Activated CD8-positive, alpha-beta memory T cell treated with anti-CD3 and anti-CD28 coated beads, Interleukin-2, amount 50 U/mL, for 24 hours (primary cell): ENCODE data around the gene EHD3.
"Not testable (repeated sequence)": the region's sequence is repeated elsewhere in the genome, so short reads cannot be mapped to it uniquely, and the experiment has no call there.

Experiments used
- DNase-seq: peaks from one replicate; pipeline ENCODE4 v3.0.0-alpha.2; 2020; ENCODE audit errors: extremely low read depth

Gene EHD3

DNA sequence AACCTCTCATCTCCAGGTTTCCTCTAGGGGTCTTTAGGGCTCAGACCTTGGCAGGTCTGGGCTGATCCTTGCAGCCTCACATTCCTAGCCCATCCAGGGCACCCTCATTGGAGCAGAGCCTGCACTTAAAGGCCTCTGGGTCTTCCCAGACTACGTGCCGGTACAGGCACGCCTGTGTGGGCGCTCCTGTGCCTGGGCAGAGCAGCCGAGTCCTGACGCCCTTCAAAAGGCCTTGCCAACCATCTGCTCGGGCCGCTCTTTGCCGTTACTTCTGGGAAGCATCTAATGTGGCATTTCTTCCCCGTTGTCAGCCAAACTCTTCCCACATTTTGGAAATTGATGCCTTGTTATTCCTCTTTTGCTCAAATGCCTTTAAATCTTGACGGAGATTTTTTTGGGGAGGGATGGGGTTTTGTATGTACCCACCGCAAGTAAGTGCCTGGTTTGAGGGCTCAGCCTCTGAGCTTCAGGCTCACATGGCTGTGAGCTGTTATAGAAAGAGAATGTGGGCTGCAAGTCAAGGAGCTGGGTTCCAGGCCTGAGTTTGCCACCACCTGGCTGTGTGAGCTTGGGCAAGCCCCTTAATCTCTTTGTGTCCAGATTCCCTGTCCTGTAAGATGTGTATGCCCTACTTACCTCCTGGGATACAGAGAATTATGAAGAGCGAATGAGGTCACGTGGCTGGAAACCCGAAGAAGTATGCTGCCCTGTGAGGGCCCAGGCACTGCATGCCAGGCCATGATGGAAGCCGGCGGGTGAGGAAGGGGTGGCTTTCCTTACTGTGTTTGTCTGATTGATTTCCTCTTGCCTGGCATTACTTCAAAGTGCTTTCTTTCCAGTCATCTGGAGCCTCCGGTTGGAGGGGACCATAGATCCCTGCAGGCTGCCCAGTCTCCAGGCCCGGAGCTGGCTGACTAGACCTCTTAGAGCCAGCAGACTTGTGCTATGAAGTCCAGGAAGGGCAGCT is 20.6 kb downstream of the EHD3 start:
- no peak for DNase-seq

- no peak for DNase-seq
Measured at GRCh38 chr2:31255911-31256571, 22.1 kb downstream of the EHD3 start.

DNA sequence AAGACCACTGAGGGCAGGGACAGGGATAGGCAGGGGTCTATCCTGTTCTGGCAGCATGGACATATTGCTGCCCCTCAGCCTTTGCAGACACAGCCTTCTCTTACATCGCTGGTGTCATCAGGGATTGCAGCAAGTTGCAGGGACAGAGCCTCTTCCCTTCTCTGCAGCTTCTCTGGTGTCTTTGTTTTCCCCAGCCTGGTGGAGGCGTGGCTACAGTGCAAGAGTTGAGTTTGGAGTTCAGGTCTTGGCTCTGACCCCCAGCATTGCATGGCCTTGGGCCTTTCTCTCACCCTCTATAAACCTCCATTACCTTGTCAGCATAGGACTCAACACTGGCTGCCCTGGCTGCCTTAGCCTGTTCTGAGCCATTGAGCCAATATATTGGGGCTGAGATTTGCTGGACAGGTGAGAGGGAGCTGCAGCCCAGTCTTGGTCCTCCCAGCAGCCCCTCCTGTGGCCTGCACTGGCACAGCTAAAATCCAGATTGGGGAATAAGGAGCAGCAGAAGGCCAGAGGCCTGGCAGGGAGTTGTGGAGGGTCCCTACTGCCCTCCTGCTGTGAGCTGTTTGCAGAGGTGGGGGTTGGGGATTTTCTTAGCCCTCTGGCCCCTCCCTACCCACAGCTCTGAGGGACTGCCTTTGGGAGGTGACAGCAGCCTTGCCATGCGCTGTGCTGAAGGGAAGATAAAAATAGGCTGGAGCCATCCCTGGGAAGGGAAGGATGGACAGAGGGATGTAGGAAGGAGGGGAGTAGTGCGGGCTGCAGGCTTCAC is 22.8 kb downstream of the EHD3 start:
- DNase-seq, result no peak

DNA sequence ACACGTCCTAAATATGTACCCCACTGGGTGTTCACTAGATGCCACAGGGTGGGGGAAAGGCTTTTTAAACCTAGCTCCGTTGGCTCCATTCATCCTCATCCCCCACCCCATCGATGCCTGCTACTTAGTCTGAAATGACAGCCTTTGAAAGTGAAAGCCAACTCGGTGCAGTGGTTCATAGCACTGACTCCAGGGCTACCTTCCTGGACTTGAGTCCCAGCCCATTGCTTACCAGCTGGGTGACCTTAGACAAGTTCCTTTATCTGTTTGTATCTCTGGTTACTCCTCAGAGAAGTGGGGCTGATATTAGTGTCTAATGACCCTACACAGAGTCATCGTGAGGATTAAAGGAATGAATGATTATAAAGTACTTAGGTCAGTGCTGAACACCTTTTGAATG is 24.4 kb downstream of the EHD3 start:
- no peak for DNase-seq

- DNase-seq, result no peak
Measured at GRCh38 chr2:31259075-31259474, 25.1 kb downstream of the EHD3 start.

DNA sequence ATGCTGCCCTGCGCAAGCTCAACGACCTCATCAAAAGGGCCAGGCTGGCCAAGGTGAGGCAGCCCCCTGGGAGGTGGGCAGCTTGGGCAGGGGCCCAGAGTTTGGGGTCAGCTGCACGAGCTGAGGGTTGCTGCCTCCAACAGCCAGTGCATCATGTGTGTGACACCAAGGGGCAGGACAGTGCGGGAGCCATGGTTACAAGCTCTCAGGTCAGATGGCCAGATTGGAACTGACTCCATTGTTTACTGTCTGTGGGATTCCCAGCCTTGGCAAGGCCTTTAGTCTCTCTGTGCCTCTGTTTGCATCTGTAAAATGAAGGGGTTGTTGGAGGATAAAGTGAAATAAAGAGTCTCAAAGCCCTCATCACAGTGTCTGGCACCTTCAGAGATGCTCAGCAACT is 26.9 kb downstream of the EHD3 start:
- DNase-seq, result no peak

DNA sequence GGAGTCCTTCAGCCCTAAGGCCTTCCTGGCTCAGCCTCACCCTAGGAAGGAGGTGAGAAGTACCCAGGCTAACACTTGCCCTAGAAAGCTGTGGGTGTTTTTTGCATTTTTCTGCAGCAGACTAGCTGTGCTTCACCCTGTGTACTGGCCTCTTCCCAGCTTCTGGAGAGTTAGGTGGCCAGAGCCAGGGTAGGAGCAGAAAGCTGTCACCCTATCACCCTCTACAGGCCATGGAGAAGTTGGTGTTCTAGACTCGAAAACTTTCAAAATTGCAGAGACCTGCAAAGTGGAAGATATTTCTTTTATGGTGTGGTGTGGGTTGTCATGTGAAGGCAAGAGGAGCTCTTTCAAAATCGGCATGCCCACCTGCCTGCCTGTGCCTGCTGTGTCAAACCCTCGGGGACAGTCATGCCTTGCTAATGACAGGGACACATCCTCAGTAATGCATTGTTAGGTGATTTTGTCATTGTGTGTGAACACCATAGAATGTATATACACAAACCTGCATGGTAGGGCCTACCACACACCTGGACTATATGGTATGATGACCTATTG is 29.8 kb downstream of the EHD3 start:
- DNase-seq, result no peak

GRCh38 chr2:31265234-31265633 is 31.3 kb downstream of the EHD3 start:
- DNase-seq, result no peak

DNA sequence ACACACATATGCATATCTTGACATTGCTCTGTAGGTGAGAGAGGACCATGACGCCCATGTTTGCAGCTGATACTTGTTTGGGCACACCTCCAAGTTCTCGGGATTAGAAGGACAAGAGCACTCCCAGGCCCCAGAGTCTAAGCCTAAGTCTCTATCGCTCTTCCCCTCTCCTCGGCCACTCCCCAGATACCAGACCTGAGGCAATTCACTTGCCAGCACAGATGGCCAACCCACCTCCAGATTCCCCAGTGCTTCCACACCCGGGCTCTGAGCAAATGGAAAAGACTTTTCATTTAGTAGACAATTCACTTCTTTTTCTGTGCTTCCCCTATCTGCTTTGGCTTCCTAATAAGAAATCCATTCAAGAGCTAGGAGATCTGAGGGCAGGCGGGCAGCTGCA is 32.9 kb downstream of the EHD3 start:
- DNase-seq, result no peak

- no peak for DNase-seq
Measured at GRCh38 chr2:31267437-31268120, 33.6 kb downstream of the EHD3 start.

GRCh38 chr2:31268344-31268743 is 34.4 kb downstream of the EHD3 start:
- no peak for DNase-seq

GRCh38 chr2:31269087-31269486 is 35.1 kb downstream of the EHD3 start:
- no peak for DNase-seq

DNA sequence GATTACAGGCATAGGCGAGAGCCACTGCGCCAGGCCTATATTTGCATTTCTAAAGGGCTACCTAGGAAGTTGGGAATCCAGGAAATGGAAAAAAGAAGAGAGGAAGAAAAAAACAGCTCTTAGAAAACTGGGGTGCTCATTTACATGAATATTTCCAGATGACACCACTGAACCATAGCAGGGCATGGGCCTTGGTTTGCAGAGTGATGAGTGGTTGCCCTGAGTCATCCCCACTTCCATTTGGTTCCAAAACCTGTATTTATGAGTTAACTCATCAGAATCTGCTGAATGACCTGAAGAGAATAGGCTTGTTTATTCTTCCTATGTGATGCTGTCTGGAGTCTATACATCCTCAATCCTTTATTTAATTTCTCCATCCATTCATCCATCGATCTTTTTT is 36.2 kb downstream of the EHD3 start:
- DNase-seq, result no peak

DNA sequence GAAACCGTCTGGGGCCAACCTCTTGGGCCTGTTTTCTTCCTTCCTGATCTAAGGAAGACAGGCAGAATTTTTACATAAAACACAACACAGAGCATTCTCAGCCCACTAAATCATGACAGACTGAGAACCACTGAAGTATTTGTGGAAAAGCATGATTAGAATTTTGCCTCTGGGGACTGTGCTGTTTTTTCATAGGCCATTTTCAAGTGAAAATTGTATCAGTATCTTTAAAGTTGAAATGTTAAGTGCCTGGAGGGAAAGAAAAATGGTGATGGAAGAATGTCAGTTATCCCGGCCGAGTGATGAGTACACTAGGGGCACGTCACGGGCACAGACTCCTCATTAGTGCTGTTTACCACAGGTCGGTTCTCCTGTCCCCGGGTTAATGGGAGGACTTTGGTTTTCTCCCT is 36.9 kb downstream of the EHD3 start:
- DNase-seq, result no peak

DNA sequence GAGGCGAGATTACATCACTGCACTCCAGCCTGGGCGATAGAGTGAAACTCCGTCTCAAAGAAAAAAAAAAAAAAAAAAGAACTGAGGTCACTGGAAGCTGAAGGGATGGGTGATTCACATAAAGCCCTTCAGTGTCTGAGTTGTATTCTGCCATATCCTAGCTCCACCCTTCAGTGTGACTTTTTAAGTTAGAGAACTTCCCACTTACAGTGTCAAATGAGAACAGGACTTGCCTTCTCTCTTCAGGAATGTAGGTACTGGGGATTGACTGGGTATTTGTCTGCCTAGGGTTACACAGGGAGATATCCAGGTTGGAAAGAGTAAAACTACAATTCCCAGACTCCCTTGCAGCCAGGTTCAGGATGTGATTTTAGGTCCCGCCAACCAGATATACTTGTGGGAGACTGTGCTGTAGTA is 37.9 kb downstream of the EHD3 start:
- DNase-seq, result no peak

DNA sequence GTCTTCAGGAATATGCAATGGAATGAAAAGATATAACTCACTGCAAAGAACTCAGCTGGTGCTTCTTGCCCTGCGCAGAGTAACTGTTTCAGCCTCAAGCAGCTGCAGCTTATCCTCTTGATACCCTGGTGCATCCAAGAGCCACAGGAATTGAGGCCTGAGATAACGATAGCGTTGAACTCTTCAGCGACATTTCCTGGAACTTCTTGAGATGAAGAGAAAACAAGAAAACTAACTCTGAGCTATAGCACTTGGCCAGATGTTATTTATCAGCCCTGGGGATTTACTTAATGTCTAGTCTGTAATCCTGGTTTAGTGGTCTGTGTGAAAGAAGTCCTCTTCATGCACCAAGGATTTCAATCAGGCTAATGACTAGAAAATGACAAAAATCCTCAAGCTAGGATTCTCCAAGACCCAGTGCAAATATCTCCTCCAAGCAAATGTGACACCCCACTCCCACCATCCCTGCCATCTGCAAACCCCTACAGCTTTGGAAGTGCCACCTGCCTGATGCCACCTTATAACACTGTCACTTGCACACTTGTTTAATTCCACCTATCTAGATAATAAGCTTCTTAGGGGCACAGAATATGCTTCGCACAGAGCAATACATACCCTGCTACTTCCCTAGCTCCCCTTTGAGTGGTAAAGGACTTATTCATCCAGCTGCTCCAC is 40.6 kb downstream of the EHD3 start:
- DNase-seq, result no peak

- no peak for DNase-seq
Measured at GRCh38 chr2:31275976-31276375, 42.0 kb downstream of the EHD3 start.

DNA sequence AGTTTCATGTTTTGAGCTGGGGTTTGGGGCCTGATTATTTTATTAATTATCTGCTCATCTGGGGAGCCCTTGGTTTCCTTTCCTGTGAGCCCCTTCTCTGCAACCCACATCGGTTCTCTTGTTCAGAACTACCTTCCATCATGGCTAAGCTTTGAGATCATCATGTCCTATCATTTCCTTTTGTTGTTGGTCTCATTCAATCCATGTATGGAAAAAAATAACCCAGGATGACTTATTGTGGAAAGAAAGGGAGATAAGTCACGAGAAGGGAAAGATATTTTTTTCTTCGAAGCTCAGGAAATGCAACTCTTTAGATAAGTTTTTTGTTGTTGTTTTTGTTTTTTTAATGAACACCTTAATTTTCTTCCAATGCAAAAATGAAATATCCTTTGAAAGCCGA is 43.7 kb downstream of the EHD3 start:
- DNase-seq, result no peak

DNA sequence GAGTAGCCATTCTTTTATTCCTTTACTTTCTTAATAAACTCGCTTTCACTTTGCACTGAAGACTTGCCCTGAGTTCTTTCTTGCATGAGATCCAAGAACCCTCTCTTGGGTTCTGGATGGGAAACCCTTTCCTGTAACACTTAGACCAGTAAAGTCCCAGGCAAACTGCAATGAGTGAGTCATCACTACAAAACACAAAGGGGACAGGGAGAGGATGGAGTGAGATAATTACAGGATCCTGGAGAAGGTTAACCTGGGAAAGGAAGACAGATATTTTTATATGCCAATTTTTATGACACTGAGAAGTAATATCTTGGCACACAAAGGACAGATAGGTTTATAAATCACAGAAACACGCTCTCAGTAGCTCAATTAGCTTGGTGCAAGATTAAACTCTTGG is 48.7 kb downstream of the EHD3 start:
- DNase-seq, result no peak

DNA sequence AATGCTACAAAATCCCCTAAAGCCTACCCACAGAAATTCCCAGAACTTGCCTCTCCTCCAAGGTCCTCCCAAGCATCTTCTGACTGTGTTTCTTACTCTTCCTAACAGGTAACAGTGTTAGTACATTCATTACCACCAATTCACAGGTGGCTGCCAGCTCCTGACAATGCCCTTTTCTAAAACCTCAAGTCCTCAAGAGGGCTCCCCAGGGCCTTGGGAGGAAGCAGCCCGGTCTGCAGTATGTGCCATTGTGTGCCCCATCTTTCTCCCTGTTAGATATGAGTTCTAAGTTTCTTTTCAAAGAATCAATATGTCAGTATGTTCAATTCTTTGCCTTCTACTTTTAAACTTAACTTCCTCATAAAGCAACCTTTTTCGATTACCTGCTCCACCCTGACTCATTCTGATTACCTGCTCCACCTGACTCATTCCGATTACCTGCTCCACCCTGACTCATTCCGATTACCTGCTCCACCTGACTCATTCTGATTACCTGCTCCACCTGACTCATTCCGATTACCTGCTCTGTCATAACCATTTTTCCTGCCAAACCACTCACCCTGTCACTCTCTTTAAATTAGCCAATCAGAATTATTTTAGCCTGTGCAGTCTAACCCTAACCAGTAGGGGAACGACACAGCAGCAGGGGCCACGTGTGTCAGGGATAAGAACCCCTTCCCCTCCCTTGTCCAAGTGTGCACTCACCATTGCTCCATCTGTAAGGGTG is 49.4 kb downstream of the EHD3 start:
- DNase-seq, result not testable (repeated sequence)
